IPS-18a (cell line): ENCODE measurements around the gene LY86.

Experiments
- H3K27ac ChIP-seq: one replicate; pipeline ENCODE4 v1.5.1; 2013; ENCODE audit warnings: low read length
- H3K27me3 ChIP-seq: one replicate; pipeline ENCODE4 v1.6.1; 2013; ENCODE audit warnings: mild to moderate bottlenecking, low read length; ENCODE audit not compliant: control insufficient read depth, insufficient read depth
- H3K36me3 ChIP-seq: one replicate; pipeline ENCODE4 v1.6.1; 2013; ENCODE audit warnings: low read depth, low read length; ENCODE audit not compliant: control insufficient read depth
- H3K4me1 ChIP-seq: one replicate; pipeline ENCODE4 v1.6.1; 2013; ENCODE audit warnings: low read depth, low read length; ENCODE audit not compliant: control insufficient read depth
- H3K4me3 ChIP-seq: one replicate; pipeline ENCODE4 v1.5.1; 2013; ENCODE audit warnings: low read length
- H3K9ac ChIP-seq: one replicate; pipeline ENCODE4 v1.6.1; 2013; ENCODE audit warnings: mild to moderate bottlenecking, low read length, moderate library complexity
- H3K9me3 ChIP-seq: one replicate; pipeline ENCODE4 v1.6.1; 2013; ENCODE audit warnings: low read depth, low read length; ENCODE audit not compliant: control insufficient read depth

The LY86 gene

GRCh38 chr6:6590530-6590929 lies 2.0 kb downstream of the LY86 start:
- H3K27me3 ChIP-seq: no peaks in the 10 kb centered on the region
- no peak overlapping the region for H3K9ac ChIP-seq
- H3K4me3 ChIP-seq: no peak overlapping the region
- no peaks in the 10 kb centered on the region for H3K4me1 ChIP-seq
- no peaks in the 10 kb centered on the region for H3K36me3 ChIP-seq
- no peak overlapping the region for H3K27ac ChIP-seq
- no peaks in the 10 kb centered on the region for H3K9me3 ChIP-seq

- no peaks in the 10 kb centered on the region for H3K4me1 ChIP-seq
- H3K9ac ChIP-seq: no peak overlapping the region
Measured at GRCh38 chr6:6591778-6592465, 3.4 kb downstream of the LY86 start.

GRCh38 chr6:6592826-6593475 lies 4.4 kb downstream of the LY86 start:
- no peak overlapping the region for H3K27ac ChIP-seq
- H3K9me3 ChIP-seq: no peaks in the 10 kb centered on the region
- H3K27me3 ChIP-seq: no peaks in the 10 kb centered on the region
- H3K4me3 ChIP-seq: no peak overlapping the region
- no peaks in the 10 kb centered on the region for H3K36me3 ChIP-seq
- no peak overlapping the region for H3K9ac ChIP-seq
- H3K4me1 ChIP-seq: no peaks in the 10 kb centered on the region

More at GRCh38 chr6:6591778-6592465, 3.4 kb downstream of the LY86 start:
- no peak overlapping the region for H3K4me3 ChIP-seq
- no peaks in the 10 kb centered on the region for H3K36me3 ChIP-seq
- H3K27ac ChIP-seq: no peak overlapping the region
- H3K9me3 ChIP-seq: no peaks in the 10 kb centered on the region
- H3K27me3 ChIP-seq: no peaks in the 10 kb centered on the region

GRCh38 chr6:6593867-6594468 lies 5.4 kb downstream of the LY86 start:
- no peaks in the 10 kb centered on the region for H3K36me3 ChIP-seq
- H3K9me3 ChIP-seq: no peaks in the 10 kb centered on the region
- no peaks in the 10 kb centered on the region for H3K27me3 ChIP-seq
- H3K4me1 ChIP-seq: no peaks in the 10 kb centered on the region
- no peak overlapping the region for H3K4me3 ChIP-seq
- no peak overlapping the region for H3K9ac ChIP-seq
- no peak overlapping the region for H3K27ac ChIP-seq

- Histone ChIP-seq H3K27me3 (no peaks in the 10 kb centered on the region), H3K27ac (no peak overlapping the region), H3K36me3 (no peaks in the 10 kb centered on the region), H3K9ac (no peak overlapping the region), H3K9me3 (no peaks in the 10 kb centered on the region), H3K4me3 (no peak overlapping the region), H3K4me1 (no peaks in the 10 kb centered on the region)
Measured at GRCh38 chr6:6595025-6595424, 6.5 kb downstream of the LY86 start.

- H3K36me3 ChIP-seq: no peaks in the 10 kb centered on the region
- H3K4me1 ChIP-seq: peaks cover 4% of the 10 kb centered on the region
- no peak overlapping the region for H3K27ac ChIP-seq
- H3K9me3 ChIP-seq: no peaks in the 10 kb centered on the region
- no peak overlapping the region for H3K4me3 ChIP-seq
- no peak overlapping the region for H3K9ac ChIP-seq
- H3K27me3 ChIP-seq: no peaks in the 10 kb centered on the region
Measured at GRCh38 chr6:6595952-6596351, 7.4 kb downstream of the LY86 start.

- no peaks in the 10 kb centered on the region for H3K27me3 ChIP-seq
- no peak overlapping the region for H3K4me3 ChIP-seq
- no peaks in the 10 kb centered on the region for H3K9me3 ChIP-seq
- no peak overlapping the region for H3K9ac ChIP-seq
- H3K4me1 ChIP-seq: peaks cover 4% of the 10 kb centered on the region
- H3K36me3 ChIP-seq: no peaks in the 10 kb centered on the region
- H3K27ac ChIP-seq: no peak overlapping the region
Measured at GRCh38 chr6:6596529-6597328, 8.2 kb downstream of the LY86 start.

- no peaks in the 10 kb centered on the region for H3K9me3 ChIP-seq
- H3K27ac ChIP-seq: no peak overlapping the region
- no peaks in the 10 kb centered on the region for H3K27me3 ChIP-seq
- no peak overlapping the region for H3K9ac ChIP-seq
- peaks cover 4% of the 10 kb centered on the region for H3K4me1 ChIP-seq
- H3K4me3 ChIP-seq: no peak overlapping the region
- no peaks in the 10 kb centered on the region for H3K36me3 ChIP-seq
Measured at GRCh38 chr6:6597682-6598081, 9.2 kb downstream of the LY86 start.

GRCh38 chr6:6599468-6599873 lies 11.0 kb downstream of the LY86 start:
- Histone ChIP-seq H3K4me1 (peaks cover 4% of the 10 kb centered on the region), H3K9me3 (no peaks in the 10 kb centered on the region), H3K27me3 (no peaks in the 10 kb centered on the region), H3K9ac (no peak overlapping the region), H3K4me3 (no peak overlapping the region), H3K27ac (no peak overlapping the region), H3K36me3 (no peaks in the 10 kb centered on the region)

- Histone ChIP-seq H3K36me3 (no peaks in the 10 kb centered on the region), H3K27ac (no peak overlapping the region), H3K9me3 (no peaks in the 10 kb centered on the region)
Measured at GRCh38 chr6:6600875-6601274, 12.4 kb downstream of the LY86 start.

GRCh38 chr6:6602262-6602661 lies 13.7 kb downstream of the LY86 start:
- Histone ChIP-seq H3K36me3 (no peaks in the 10 kb centered on the region), H3K9ac (no peak overlapping the region), H3K4me3 (no peak overlapping the region), H3K9me3 (no peaks in the 10 kb centered on the region), H3K27ac (no peak overlapping the region), H3K4me1 (peaks cover 4% of the 10 kb centered on the region), H3K27me3 (no peaks in the 10 kb centered on the region)

More at GRCh38 chr6:6600875-6601274, 12.4 kb downstream of the LY86 start:
- Histone ChIP-seq H3K27me3 (no peaks in the 10 kb centered on the region), H3K4me1 (peaks cover 4% of the 10 kb centered on the region), H3K9ac (no peak overlapping the region), H3K4me3 (no peak overlapping the region)
